ENCODE data around the gene MST1. TPM values are rescaled to one million over a fixed set of nuclear protein-coding genes. Genes with fewer than 3 reads are reported as not detected.

Gene MST1
- total and polyA plus RNA-seq, 9 of the 15 experiments (the other 6 are each of a cell fraction or from before 2014, with no cell fraction given): 0.08 to 1.8 (median 0.40) TPM

GRCh38 chr3:49666592-49666991 lies 22.7 kb downstream of the MST1 start:
- DNase-seq (ENCODE audit: extremely low read depth in 1 of 4, low spot score in 3 of 4) (no peak), FAIRE-seq (no peak), ATAC-seq (no peak)
- H4K20me1 ChIP-seq (replicated peaks; ENCODE audit: control insufficient read depth, insufficient read depth, low read length): no peaks in the 10 kb centered on the region; the same call in 1 of the 2 replicates
- H3K4me2 ChIP-seq (ENCODE audit: insufficient read depth, low read length): no peak overlapping the region
- ChIA-PET POLR2A (interaction anchor here (1.1 to 1.3 kb wide), 2 partner anchors 29 to 31 kb away, joined by 3 to 4 read pairs; no protein-coding TSS in a partner anchor), CTCF (ENCODE audit: low intra/inter-chr PET ratio) (no interaction called here)
- H3K4me1 ChIP-seq (replicated peaks in 1 of 2; ENCODE audit: control insufficient read depth in 2 of 2, insufficient read depth in 2 of 2, low read length in 2 of 2): peaks cover 2 to 5% of the 10 kb centered on the region in 2 experiments; a peak in 2 of 5 replicates
- no peaks in the 10 kb centered on the region for H3K9me1 ChIP-seq (ENCODE audit: control insufficient read depth, insufficient read depth, low read length)
- in situ Hi-C loops (cut with MboI): loop anchor here (10.0 kb wide), 1 partner anchor 102 kb away; no protein-coding TSS in a partner anchor
- no peaks in the 10 kb centered on the region for H3K79me2 ChIP-seq (ENCODE audit: control insufficient read depth, insufficient read depth, low read length)
- no peak overlapping the region for H3K4me3 ChIP-seq
- H3K27me3 ChIP-seq (ENCODE audit: control insufficient read depth in 2 of 2, insufficient read depth in 2 of 2, low read length in 2 of 2): no peaks in the 10 kb centered on the region
- WGBS (ENCODE audit: insufficient coverage, low coverage, missing lambda C conversion rate): 47% methylated on average over 4 of the region's 8 CpGs
- intact Hi-C loops (cut with micrococcal nuclease): no loop called here
- H3K27ac ChIP-seq (ENCODE audit: extremely low read depth, low read depth, low read length): no peak overlapping the region
- no peaks in the 10 kb centered on the region for H3K9me3 ChIP-seq (replicated peaks; ENCODE audit: control insufficient read depth, insufficient read depth, low read depth, low read length)
- no peak overlapping the region for H2AFZ ChIP-seq (ENCODE audit: low read depth, low read length)
- H3K36me3 ChIP-seq (ENCODE audit: control insufficient read depth, insufficient read depth, low read length): no peaks in the 10 kb centered on the region
- BruUV-seq (replicated peaks): no TSS peak
- H3K9ac ChIP-seq (ENCODE audit: insufficient read depth in 1 of 2, low read depth in 2 of 2, low read length in 2 of 2): no peak overlapping the region
- TF ChIP-seq ZNF354B (CRISPR knock-in tag; IDR thresholded peaks at IDR 0.05): no peak
- TF ChIP-seq ZNF146 (CRISPR knock-in tag; IDR thresholded peaks at IDR 0.05; ENCODE audit: unreplicated experiment): no peak
- no peak for TF ChIP-seq NCOR1 (IDR thresholded peaks at IDR 0.05)
- TF ChIP-seq, protein P1, sequence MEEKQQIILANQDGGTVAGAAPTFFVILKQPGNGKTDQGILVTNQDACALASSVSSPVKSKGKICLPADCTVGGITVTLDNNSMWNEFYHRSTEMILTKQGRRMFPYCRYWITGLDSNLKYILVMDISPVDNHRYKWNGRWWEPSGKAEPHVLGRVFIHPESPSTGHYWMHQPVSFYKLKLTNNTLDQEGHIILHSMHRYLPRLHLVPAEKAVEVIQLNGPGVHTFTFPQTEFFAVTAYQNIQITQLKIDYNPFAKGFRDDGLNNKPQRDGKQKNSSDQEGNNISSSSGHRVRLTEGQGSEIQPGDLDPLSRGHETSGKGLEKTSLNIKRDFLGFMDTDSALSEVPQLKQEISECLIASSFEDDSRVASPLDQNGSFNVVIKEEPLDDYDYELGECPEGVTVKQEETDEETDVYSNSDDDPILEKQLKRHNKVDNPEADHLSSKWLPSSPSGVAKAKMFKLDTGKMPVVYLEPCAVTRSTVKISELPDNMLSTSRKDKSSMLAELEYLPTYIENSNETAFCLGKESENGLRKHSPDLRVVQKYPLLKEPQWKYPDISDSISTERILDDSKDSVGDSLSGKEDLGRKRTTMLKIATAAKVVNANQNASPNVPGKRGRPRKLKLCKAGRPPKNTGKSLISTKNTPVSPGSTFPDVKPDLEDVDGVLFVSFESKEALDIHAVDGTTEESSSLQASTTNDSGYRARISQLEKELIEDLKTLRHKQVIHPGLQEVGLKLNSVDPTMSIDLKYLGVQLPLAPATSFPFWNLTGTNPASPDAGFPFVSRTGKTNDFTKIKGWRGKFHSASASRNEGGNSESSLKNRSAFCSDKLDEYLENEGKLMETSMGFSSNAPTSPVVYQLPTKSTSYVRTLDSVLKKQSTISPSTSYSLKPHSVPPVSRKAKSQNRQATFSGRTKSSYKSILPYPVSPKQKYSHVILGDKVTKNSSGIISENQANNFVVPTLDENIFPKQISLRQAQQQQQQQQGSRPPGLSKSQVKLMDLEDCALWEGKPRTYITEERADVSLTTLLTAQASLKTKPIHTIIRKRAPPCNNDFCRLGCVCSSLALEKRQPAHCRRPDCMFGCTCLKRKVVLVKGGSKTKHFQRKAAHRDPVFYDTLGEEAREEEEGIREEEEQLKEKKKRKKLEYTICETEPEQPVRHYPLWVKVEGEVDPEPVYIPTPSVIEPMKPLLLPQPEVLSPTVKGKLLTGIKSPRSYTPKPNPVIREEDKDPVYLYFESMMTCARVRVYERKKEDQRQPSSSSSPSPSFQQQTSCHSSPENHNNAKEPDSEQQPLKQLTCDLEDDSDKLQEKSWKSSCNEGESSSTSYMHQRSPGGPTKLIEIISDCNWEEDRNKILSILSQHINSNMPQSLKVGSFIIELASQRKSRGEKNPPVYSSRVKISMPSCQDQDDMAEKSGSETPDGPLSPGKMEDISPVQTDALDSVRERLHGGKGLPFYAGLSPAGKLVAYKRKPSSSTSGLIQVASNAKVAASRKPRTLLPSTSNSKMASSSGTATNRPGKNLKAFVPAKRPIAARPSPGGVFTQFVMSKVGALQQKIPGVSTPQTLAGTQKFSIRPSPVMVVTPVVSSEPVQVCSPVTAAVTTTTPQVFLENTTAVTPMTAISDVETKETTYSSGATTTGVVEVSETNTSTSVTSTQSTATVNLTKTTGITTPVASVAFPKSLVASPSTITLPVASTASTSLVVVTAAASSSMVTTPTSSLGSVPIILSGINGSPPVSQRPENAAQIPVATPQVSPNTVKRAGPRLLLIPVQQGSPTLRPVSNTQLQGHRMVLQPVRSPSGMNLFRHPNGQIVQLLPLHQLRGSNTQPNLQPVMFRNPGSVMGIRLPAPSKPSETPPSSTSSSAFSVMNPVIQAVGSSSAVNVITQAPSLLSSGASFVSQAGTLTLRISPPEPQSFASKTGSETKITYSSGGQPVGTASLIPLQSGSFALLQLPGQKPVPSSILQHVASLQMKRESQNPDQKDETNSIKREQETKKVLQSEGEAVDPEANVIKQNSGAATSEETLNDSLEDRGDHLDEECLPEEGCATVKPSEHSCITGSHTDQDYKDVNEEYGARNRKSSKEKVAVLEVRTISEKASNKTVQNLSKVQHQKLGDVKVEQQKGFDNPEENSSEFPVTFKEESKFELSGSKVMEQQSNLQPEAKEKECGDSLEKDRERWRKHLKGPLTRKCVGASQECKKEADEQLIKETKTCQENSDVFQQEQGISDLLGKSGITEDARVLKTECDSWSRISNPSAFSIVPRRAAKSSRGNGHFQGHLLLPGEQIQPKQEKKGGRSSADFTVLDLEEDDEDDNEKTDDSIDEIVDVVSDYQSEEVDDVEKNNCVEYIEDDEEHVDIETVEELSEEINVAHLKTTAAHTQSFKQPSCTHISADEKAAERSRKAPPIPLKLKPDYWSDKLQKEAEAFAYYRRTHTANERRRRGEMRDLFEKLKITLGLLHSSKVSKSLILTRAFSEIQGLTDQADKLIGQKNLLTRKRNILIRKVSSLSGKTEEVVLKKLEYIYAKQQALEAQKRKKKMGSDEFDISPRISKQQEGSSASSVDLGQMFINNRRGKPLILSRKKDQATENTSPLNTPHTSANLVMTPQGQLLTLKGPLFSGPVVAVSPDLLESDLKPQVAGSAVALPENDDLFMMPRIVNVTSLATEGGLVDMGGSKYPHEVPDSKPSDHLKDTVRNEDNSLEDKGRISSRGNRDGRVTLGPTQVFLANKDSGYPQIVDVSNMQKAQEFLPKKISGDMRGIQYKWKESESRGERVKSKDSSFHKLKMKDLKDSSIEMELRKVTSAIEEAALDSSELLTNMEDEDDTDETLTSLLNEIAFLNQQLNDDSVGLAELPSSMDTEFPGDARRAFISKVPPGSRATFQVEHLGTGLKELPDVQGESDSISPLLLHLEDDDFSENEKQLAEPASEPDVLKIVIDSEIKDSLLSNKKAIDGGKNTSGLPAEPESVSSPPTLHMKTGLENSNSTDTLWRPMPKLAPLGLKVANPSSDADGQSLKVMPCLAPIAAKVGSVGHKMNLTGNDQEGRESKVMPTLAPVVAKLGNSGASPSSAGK (IDR thresholded peaks at IDR 0.05): no peak
- no peak for TF ChIP-seq NFXL1 (CRISPR knock-in tag; IDR thresholded peaks at IDR 0.05)
- TF ChIP-seq ZFP36 (IDR thresholded peaks at IDR 0.05; ENCODE audit: low read depth, low read length, partially characterized antibody): no peak
- no peak for TF ChIP-seq ARID4B (CRISPR knock-in tag; IDR thresholded peaks at IDR 0.05)
